GM21825 (cell line): ENCODE data around the gene GLIS1.

Source experiments
- ATAC-seq: cut with Tn5 transposase; IDR thresholded peaks from one replicate; pipeline ENCODE4 v1.9.1; 2021; ENCODE audit warnings: mild to moderate bottlenecking, moderate library complexity; ENCODE audit not compliant: unreplicated experiment

The GLIS1 gene

GRCh38 chr1:53458634-53459033 is 280.3 kb downstream of the GLIS1 start:
- ATAC-seq: no peak
